GM23338 (cell line): ENCODE measurements around the gene CLEC2D. TPM values are rescaled to one million over a fixed set of nuclear protein-coding genes. Genes with fewer than 3 reads are reported as not detected.
"Not testable (repeated sequence)": the region's sequence is repeated elsewhere in the genome, so short reads cannot be mapped to it uniquely, and the experiment has no call there.

Experiments used
- ATAC-seq: fragments of 200-7000 bp; cut with Tn5 transposase; 3 replicates; pipeline ENCODE4 v1.9.1; 2020
- DNase-seq: peaks from one replicate; pipeline ENCODE4 v3.0.0-alpha.2; 2015; ENCODE audit warnings: low spot score
- H2AFZ ChIP-seq: fragments of 200-600 bp; sonication (generic); 2 replicates; pipeline ENCODE4 v1.8.0; 2016; ENCODE audit warnings: antibody characterized with exemption, mild to moderate bottlenecking, moderate library complexity
- H3F3A ChIP-seq: fragments of 200-600 bp; sonication (generic); replicated peaks from 2 replicates; pipeline ENCODE4 v1.8.0; 2017; ENCODE audit warnings: antibody characterized with exemption, mixed run types, low read depth
- H3K27ac ChIP-seq: fragments of 200-600 bp; sonication (generic); 2 replicates; pipeline ENCODE4 v1.6.1; 2016; ENCODE audit warnings: low read depth
- H3K27me3 ChIP-seq: fragments of 200-600 bp; sonication (generic); 2 replicates; pipeline ENCODE4 v1.8.0; 2016; ENCODE audit warnings: mild to moderate bottlenecking, mixed run types, moderate library complexity; ENCODE audit not compliant: insufficient read depth
- H3K36me3 ChIP-seq: fragments of 200-600 bp; sonication (generic); 2 replicates; pipeline ENCODE4 v1.8.0; 2016; ENCODE audit warnings: mild to moderate bottlenecking; ENCODE audit not compliant: insufficient read depth
- H3K4me1 ChIP-seq: fragments of 200-600 bp; sonication (generic); 2 replicates; pipeline ENCODE4 v1.8.0; 2016; ENCODE audit warnings: mild to moderate bottlenecking, moderate library complexity; ENCODE audit not compliant: insufficient read depth
- H3K4me2 ChIP-seq: fragments of 200-600 bp; sonication (generic); 2 replicates; pipeline ENCODE4 v1.7.1; 2017; ENCODE audit warnings: mixed run types
- H3K4me3 ChIP-seq: fragments of 200-600 bp; sonication (generic); 2 replicates; pipeline ENCODE4 v1.6.1; 2016; ENCODE audit warnings: mixed run types
- H3K79me2 ChIP-seq: fragments of 200-600 bp; sonication (generic); replicated peaks from 2 replicates; pipeline ENCODE4 v1.8.0; 2017; ENCODE audit warnings: mild to moderate bottlenecking; ENCODE audit not compliant: insufficient read depth
- H3K9me2 ChIP-seq: fragments of 200-600 bp; sonication (generic); 2 replicates; pipeline ENCODE4 v1.8.0; 2017; ENCODE audit not compliant: insufficient read depth
- H4K20me1 ChIP-seq: fragments of 200-600 bp; sonication (generic); replicated peaks from 2 replicates; pipeline ENCODE4 v1.8.0; 2017; ENCODE audit warnings: mild to moderate bottlenecking; ENCODE audit not compliant: insufficient read depth
- H3K27ac Mint-ChIP-seq: 2 replicates; pipeline ENCODE4 v1.8.0; 2020; ENCODE audit warnings: inconsistent platforms, mild to moderate bottlenecking, moderate library complexity, mixed read lengths
- H3K27me3 Mint-ChIP-seq: 3 replicates; pipeline ENCODE4 v1.8.0; 2022; ENCODE audit warnings: low read depth, mild to moderate bottlenecking, moderate library complexity, mixed read lengths, inconsistent platforms; ENCODE audit not compliant: insufficient read depth, poor library complexity
- H3K36me3 Mint-ChIP-seq: 3 replicates; pipeline ENCODE4 v1.8.0; 2021; ENCODE audit warnings: low read depth, mild to moderate bottlenecking, inconsistent platforms, moderate library complexity, mixed read lengths
- H3K4me1 Mint-ChIP-seq: 3 replicates; pipeline ENCODE4 v1.8.0; 2020; ENCODE audit warnings: mild to moderate bottlenecking, inconsistent platforms, mixed read lengths
- H3K4me3 Mint-ChIP-seq: 3 replicates; pipeline ENCODE4 v1.8.0; 2021; ENCODE audit warnings: moderate library complexity, mild to moderate bottlenecking, inconsistent platforms, mixed read lengths
- H3K9me3 Mint-ChIP-seq: 3 replicates; pipeline ENCODE4 v1.8.0; 2020; ENCODE audit warnings: moderate library complexity, mild to moderate bottlenecking, inconsistent platforms, mixed read lengths
- CREB1 ChIP-seq: fragments of 250-450 bp; sonication (Bioruptor Pico); IDR thresholded peaks from 2 replicates; pipeline ENCODE4 v1.5.0; 2020; ENCODE audit warnings: low read depth, mild to moderate bottlenecking, moderate library complexity
- ZNF462 ChIP-seq: fragments of 250-450 bp; sonication (Bioruptor Pico); IDR thresholded peaks from 2 replicates; pipeline ENCODE4 v1.5.0; 2020; ENCODE audit warnings: mild to moderate bottlenecking, moderate library complexity
- polyA plus RNA-seq: library from polyadenylated mRNA; unstranded; fragments of >200 nt; fragmentation: Nextera tagmentation; extraction: Ambion mirVana; gene quantifications from 2 replicates; pipeline ENCODE4 v1.2.1, GENCODE V29; 2016
- total RNA-seq: library from RNA; depleted of rRNA; stranded (reverse); fragments of >200 nt; shearing (Covaris generic); gene quantifications from 2 replicates; pipeline ENCODE4 v1.2.3, GENCODE V29; 2014
- TF ChIP-seq, protein P1 (sequence below), 2 experiments: fragments of 200-600 bp in 1 of 2; sonication (generic) in 1 of 2; conservative IDR thresholded peaks; 2 replicates each; pipeline versions ENCODE4 v1.5.1 to v1.6.1; 2016 to 2017; ENCODE audit warnings: antibody characterized with exemption in 2 of 2, low read depth in 2 of 2, mild to moderate bottlenecking in 2 of 2, moderate library complexity in 1 of 2

CLEC2D gene
- total and polyA plus RNA-seq, 2 experiments from 2014 or later: 6.9 to 7.1 TPM

- TF ChIP-seq ZNF462 (CRISPR knock-in tag) (no peak), CREB1 (no peak)
Measured at GRCh38 chr12:9694241-9694640, 24.7 kb downstream of the CLEC2D start (continued).

DNA sequence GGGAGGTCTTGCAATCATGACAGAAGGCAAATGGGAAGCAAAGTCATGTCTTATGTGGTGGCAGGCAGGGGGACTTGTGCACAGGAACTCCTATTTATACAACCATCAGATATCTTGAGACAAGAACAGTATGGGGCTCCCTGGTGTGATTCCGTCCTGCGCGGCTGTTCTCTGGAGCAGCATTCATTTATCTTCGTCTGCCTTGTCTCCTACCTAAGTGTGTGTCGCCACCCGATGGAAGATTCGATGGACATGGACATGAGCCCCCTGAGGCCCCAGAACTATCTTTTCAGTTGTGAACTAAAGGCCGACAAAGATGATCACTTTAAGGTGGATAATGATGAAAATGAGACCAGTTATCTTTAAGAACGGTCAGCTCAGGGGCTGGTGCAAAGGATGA, 25.6 kb downstream of the CLEC2D start:
- H3K27ac Mint-ChIP-seq, ATAC-seq, H3K79me2 ChIP-seq, H3K4me3 Mint-ChIP-seq, H3F3A ChIP-seq, H3K27ac ChIP-seq, H3K4me1 ChIP-seq, H3K27me3 Mint-ChIP-seq, H3K4me1 Mint-ChIP-seq, H4K20me1 ChIP-seq, H3K27me3 ChIP-seq, H2AFZ ChIP-seq, H3K4me2 ChIP-seq, H3K4me3 ChIP-seq, H3K9me2 ChIP-seq: not testable (repeated sequence)
- peaks cover 12% of the 10 kb centered on the region for H3K36me3 ChIP-seq
- TF ChIP-seq, protein P1, sequence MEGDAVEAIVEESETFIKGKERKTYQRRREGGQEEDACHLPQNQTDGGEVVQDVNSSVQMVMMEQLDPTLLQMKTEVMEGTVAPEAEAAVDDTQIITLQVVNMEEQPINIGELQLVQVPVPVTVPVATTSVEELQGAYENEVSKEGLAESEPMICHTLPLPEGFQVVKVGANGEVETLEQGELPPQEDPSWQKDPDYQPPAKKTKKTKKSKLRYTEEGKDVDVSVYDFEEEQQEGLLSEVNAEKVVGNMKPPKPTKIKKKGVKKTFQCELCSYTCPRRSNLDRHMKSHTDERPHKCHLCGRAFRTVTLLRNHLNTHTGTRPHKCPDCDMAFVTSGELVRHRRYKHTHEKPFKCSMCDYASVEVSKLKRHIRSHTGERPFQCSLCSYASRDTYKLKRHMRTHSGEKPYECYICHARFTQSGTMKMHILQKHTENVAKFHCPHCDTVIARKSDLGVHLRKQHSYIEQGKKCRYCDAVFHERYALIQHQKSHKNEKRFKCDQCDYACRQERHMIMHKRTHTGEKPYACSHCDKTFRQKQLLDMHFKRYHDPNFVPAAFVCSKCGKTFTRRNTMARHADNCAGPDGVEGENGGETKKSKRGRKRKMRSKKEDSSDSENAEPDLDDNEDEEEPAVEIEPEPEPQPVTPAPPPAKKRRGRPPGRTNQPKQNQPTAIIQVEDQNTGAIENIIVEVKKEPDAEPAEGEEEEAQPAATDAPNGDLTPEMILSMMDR (conservative IDR thresholded peaks at IDR 0.05; ENCODE audit: low read depth in 2 of 2): peak; percentile 18 to 47; a peak in 2 of 4 replicates
- peaks cover 44% of the 10 kb centered on the region for H3K9me3 Mint-ChIP-seq
- peak; percentile 14 for DNase-seq
- peaks cover 45% of the 10 kb centered on the region for H3K36me3 Mint-ChIP-seq

- H3K9me2 ChIP-seq, H2AFZ ChIP-seq, H3K4me3 ChIP-seq, H3K4me1 Mint-ChIP-seq, ATAC-seq, H3K27ac Mint-ChIP-seq, H4K20me1 ChIP-seq, DNase-seq, H3K27me3 Mint-ChIP-seq, H3K27ac ChIP-seq, H3K27me3 ChIP-seq, H3K4me3 Mint-ChIP-seq, H3K4me2 ChIP-seq, H3K79me2 ChIP-seq, H3K4me1 ChIP-seq, H3F3A ChIP-seq: not testable (repeated sequence)
- Mint-ChIP-seq H3K9me3 (peaks cover 44% of the 10 kb centered on the region), H3K36me3 (peaks cover 45% of the 10 kb centered on the region)
- peaks cover 12% of the 10 kb centered on the region for H3K36me3 ChIP-seq
Measured at GRCh38 chr12:9695661-9696060, 26.1 kb downstream of the CLEC2D start.
